Stimulated activated memory B cell treated with anti-CD40 and anti-IgM and Interleukin-4, amounts not matched to agents 10 μg/mL and 1 μg/mL and 100 μg/mL, for 72 hours (primary cell): Measurements from ENCODE around the gene ZFP36L1.
A peak's percentile ranks its signal among the peaks of the same experiment; 100 is the strongest.

ENCODE experiments used
- ATAC-seq: fragments of 150-1000 bp; cut with Tn5 transposase; 2 replicates; pipeline ENCODE4 v1.10.0; 2021
- H3K27ac Mint-ChIP-seq: one replicate; pipeline ENCODE4 v1.8.0; 2022; ENCODE audit warnings: mild to moderate bottlenecking, mixed read lengths
- H3K27me3 Mint-ChIP-seq: one replicate; pipeline ENCODE4 v1.8.0; 2022; ENCODE audit warnings: mixed read lengths
- H3K36me3 Mint-ChIP-seq: one replicate; pipeline ENCODE4 v1.8.0; 2022; ENCODE audit warnings: mixed read lengths
- H3K4me1 Mint-ChIP-seq: one replicate; pipeline ENCODE4 v1.8.0; 2022; ENCODE audit warnings: mixed read lengths
- H3K4me3 Mint-ChIP-seq: one replicate; pipeline ENCODE4 v1.8.0; 2022; ENCODE audit warnings: mild to moderate bottlenecking, moderate library complexity, mixed read lengths
- H3K9me3 Mint-ChIP-seq: one replicate; pipeline ENCODE4 v1.8.0; 2022; ENCODE audit warnings: mixed read lengths

The ZFP36L1 gene

GRCh38 chr14:68820999-68821683 lies 28.3 kb upstream of the ZFP36L1 start:
- H3K4me1 Mint-ChIP-seq: peaks cover 77% of the 10 kb centered on the region
- H3K27ac Mint-ChIP-seq: peak overlapping the region; percentile 77
- H3K36me3 Mint-ChIP-seq: no peaks in the 10 kb centered on the region
- peak overlapping the region; percentile 18 for H3K4me3 Mint-ChIP-seq
- no peaks in the 10 kb centered on the region for H3K9me3 Mint-ChIP-seq
- ATAC-seq: peak; percentile 2
- H3K27me3 Mint-ChIP-seq: no peaks in the 10 kb centered on the region

GRCh38 chr14:68820536-68820935 lies 27.7 kb upstream of the ZFP36L1 start:
- Mint-ChIP-seq H3K4me3 (peak overlapping the region; percentile 18), H3K9me3 (no peaks in the 10 kb centered on the region), H3K4me1 (peaks cover 81% of the 10 kb centered on the region), H3K36me3 (no peaks in the 10 kb centered on the region), H3K27ac (peak overlapping the region; percentile 77), H3K27me3 (no peaks in the 10 kb centered on the region)
- ATAC-seq: no peak

DNA sequence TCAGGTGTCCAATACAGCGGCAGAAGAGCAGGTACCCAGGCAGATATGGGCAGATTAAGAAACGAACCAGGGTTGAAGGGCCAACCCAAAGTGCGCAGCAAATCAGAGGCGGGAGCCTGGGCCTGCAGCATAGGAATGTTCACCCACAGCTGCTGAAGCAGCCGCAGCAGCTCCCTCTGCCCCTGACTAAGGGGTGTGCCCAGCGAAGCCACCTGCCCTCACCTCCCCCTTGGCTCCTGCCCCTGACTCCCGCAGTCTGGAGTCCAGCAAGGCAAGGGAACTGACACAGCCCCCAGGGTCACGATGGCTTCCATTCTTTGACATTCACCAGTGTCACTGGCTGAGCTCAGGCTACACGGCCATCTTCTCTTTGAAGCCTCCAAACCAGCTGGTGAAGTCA lies 27.3 kb upstream of the ZFP36L1 start:
- no peaks in the 10 kb centered on the region for H3K27me3 Mint-ChIP-seq
- no peaks in the 10 kb centered on the region for H3K36me3 Mint-ChIP-seq
- ATAC-seq: no peak
- peaks cover 85% of the 10 kb centered on the region for H3K4me1 Mint-ChIP-seq
- peak overlapping the region; percentile 77 for H3K27ac Mint-ChIP-seq
- H3K9me3 Mint-ChIP-seq: no peaks in the 10 kb centered on the region
- H3K4me3 Mint-ChIP-seq: no peak overlapping the region

- no peak overlapping the region for H3K4me3 Mint-ChIP-seq
- peak overlapping the region; percentile 77 for H3K27ac Mint-ChIP-seq
- ATAC-seq: no peak
- peaks cover 86% of the 10 kb centered on the region for H3K4me1 Mint-ChIP-seq
- H3K36me3 Mint-ChIP-seq: no peaks in the 10 kb centered on the region
- H3K9me3 Mint-ChIP-seq: no peaks in the 10 kb centered on the region
- no peaks in the 10 kb centered on the region for H3K27me3 Mint-ChIP-seq
Observed at GRCh38 chr14:68819260-68819691, 26.4 kb upstream of the ZFP36L1 start.

- Mint-ChIP-seq H3K9me3 (no peaks in the 10 kb centered on the region), H3K27me3 (no peaks in the 10 kb centered on the region), H3K27ac (peak overlapping the region; percentile 95), H3K4me3 (peak overlapping the region; percentile 84), H3K36me3 (no peaks in the 10 kb centered on the region), H3K4me1 (peaks cover 86% of the 10 kb centered on the region)
- no peak for ATAC-seq
Observed at GRCh38 chr14:68817506-68818212, 24.8 kb upstream of the ZFP36L1 start.

- H3K36me3 Mint-ChIP-seq: no peaks in the 10 kb centered on the region
- peak overlapping the region; percentile 95 for H3K27ac Mint-ChIP-seq
- H3K4me3 Mint-ChIP-seq: peak overlapping the region; percentile 84
- H3K9me3 Mint-ChIP-seq: no peaks in the 10 kb centered on the region
- H3K27me3 Mint-ChIP-seq: no peaks in the 10 kb centered on the region
- H3K4me1 Mint-ChIP-seq: peaks cover 84% of the 10 kb centered on the region
- ATAC-seq: no peak
Observed at GRCh38 chr14:68816943-68817430, 24.1 kb upstream of the ZFP36L1 start.

- Mint-ChIP-seq H3K4me1 (peaks cover 84% of the 10 kb centered on the region), H3K4me3 (peak overlapping the region; percentile 84), H3K27ac (peak overlapping the region; percentile 95), H3K9me3 (no peaks in the 10 kb centered on the region), H3K27me3 (no peaks in the 10 kb centered on the region), H3K36me3 (no peaks in the 10 kb centered on the region)
- ATAC-seq: peak; percentile 82
Observed at GRCh38 chr14:68816183-68816942, 23.5 kb upstream of the ZFP36L1 start.

- peak overlapping the region; percentile 95 for H3K27ac Mint-ChIP-seq
- peak overlapping the region; percentile 84 for H3K4me3 Mint-ChIP-seq
- no peaks in the 10 kb centered on the region for H3K9me3 Mint-ChIP-seq
- no peaks in the 10 kb centered on the region for H3K27me3 Mint-ChIP-seq
- H3K4me1 Mint-ChIP-seq: peaks cover 82% of the 10 kb centered on the region
- H3K36me3 Mint-ChIP-seq: no peaks in the 10 kb centered on the region
- ATAC-seq: peak; percentile 0
Observed at GRCh38 chr14:68815298-68816182, 22.7 kb upstream of the ZFP36L1 start.

- Mint-ChIP-seq H3K9me3 (no peaks in the 10 kb centered on the region), H3K4me1 (peaks cover 81% of the 10 kb centered on the region), H3K36me3 (no peaks in the 10 kb centered on the region), H3K4me3 (peak overlapping the region; percentile 84), H3K27me3 (no peaks in the 10 kb centered on the region), H3K27ac (peak overlapping the region; percentile 95)
- peak; percentile 69 for ATAC-seq
Observed at GRCh38 chr14:68814539-68815297, 21.9 kb upstream of the ZFP36L1 start.

GRCh38 chr14:68814238-68814538 lies 21.3 kb upstream of the ZFP36L1 start:
- Mint-ChIP-seq H3K27me3 (no peaks in the 10 kb centered on the region), H3K27ac (peak overlapping the region; percentile 95), H3K9me3 (no peaks in the 10 kb centered on the region), H3K4me1 (peaks cover 83% of the 10 kb centered on the region), H3K36me3 (no peaks in the 10 kb centered on the region), H3K4me3 (peak overlapping the region; percentile 84)
- no peak for ATAC-seq

- H3K9me3 Mint-ChIP-seq: no peaks in the 10 kb centered on the region
- H3K27me3 Mint-ChIP-seq: no peaks in the 10 kb centered on the region
- H3K4me3 Mint-ChIP-seq: peak overlapping the region; percentile 84
- no peaks in the 10 kb centered on the region for H3K36me3 Mint-ChIP-seq
- H3K4me1 Mint-ChIP-seq: peaks cover 89% of the 10 kb centered on the region
- ATAC-seq: no peak
- peak overlapping the region; percentile 95 for H3K27ac Mint-ChIP-seq
Observed at GRCh38 chr14:68813318-68813838, 20.5 kb upstream of the ZFP36L1 start.

- Mint-ChIP-seq H3K9me3 (no peaks in the 10 kb centered on the region), H3K36me3 (no peaks in the 10 kb centered on the region), H3K27me3 (no peaks in the 10 kb centered on the region), H3K27ac (peak overlapping the region; percentile 95), H3K4me1 (peaks cover 94% of the 10 kb centered on the region), H3K4me3 (no peak overlapping the region)
- no peak for ATAC-seq
Observed at GRCh38 chr14:68811171-68811570, 18.3 kb upstream of the ZFP36L1 start.

- Mint-ChIP-seq H3K9me3 (no peaks in the 10 kb centered on the region), H3K4me1 (peaks cover 96% of the 10 kb centered on the region), H3K27me3 (no peaks in the 10 kb centered on the region), H3K27ac (peak overlapping the region; percentile 72), H3K36me3 (no peaks in the 10 kb centered on the region), H3K4me3 (no peak overlapping the region)
- no peak for ATAC-seq
Observed at GRCh38 chr14:68810173-68811153, 17.6 kb upstream of the ZFP36L1 start.
